Endothelial cell (in vitro differentiated cells): ENCODE data around the gene SCG2. TPM values are rescaled to one million over a fixed set of nuclear protein-coding genes. Genes with fewer than 3 reads are reported as not detected.

Source experiments
- DNase-seq: peaks from one replicate; pipeline ENCODE4 v3.0.0; 2021; ENCODE audit warnings: low spot score
- H3K27ac Mint-ChIP-seq: one replicate; pipeline ENCODE4 v1.8.0; 2021; ENCODE audit warnings: mixed read lengths, inconsistent platforms; ENCODE audit not compliant: unreplicated experiment
- H3K27me3 Mint-ChIP-seq: one replicate; pipeline ENCODE4 v1.8.0; 2021; ENCODE audit warnings: mild to moderate bottlenecking, moderate library complexity, mixed read lengths, inconsistent platforms; ENCODE audit not compliant: unreplicated experiment
- H3K36me3 Mint-ChIP-seq: one replicate; pipeline ENCODE4 v1.8.0; 2021; ENCODE audit warnings: mild to moderate bottlenecking, low read depth, mixed read lengths, inconsistent platforms; ENCODE audit not compliant: unreplicated experiment
- H3K4me1 Mint-ChIP-seq: one replicate; pipeline ENCODE4 v1.8.0; 2021; ENCODE audit warnings: mild to moderate bottlenecking, mixed read lengths, inconsistent platforms; ENCODE audit not compliant: unreplicated experiment
- H3K4me3 Mint-ChIP-seq: one replicate; pipeline ENCODE4 v1.8.0; 2021; ENCODE audit warnings: mild to moderate bottlenecking, mixed read lengths, inconsistent platforms; ENCODE audit not compliant: unreplicated experiment
- H3K9me3 Mint-ChIP-seq: one replicate; pipeline ENCODE4 v1.8.0; 2021; ENCODE audit warnings: mixed read lengths, inconsistent platforms; ENCODE audit not compliant: unreplicated experiment
- CTCF ChIP-seq: fragments of 200-600 bp; sonication (generic); IDR thresholded peaks from one replicate; pipeline ENCODE4 v1.5.0; 2021; ENCODE audit warnings: antibody characterized with exemption; ENCODE audit not compliant: unreplicated experiment
- total RNA-seq: library from RNA; stranded (reverse); fragmentation: NEBNext Ultra II Directional; extraction: Animal tissue kit (Norgen Biotek cat#: 25700); gene quantifications from one replicate; pipeline ENCODE4 v1.2.1, GENCODE V29; 2021; ENCODE audit not compliant: unreplicated experiment

The SCG2 gene
- total RNA-seq, 1 donor from 2014 or later: 0.23 TPM

- no peak overlapping the region for H3K4me3 Mint-ChIP-seq
- peaks cover 6% of the 10 kb centered on the region for H3K27me3 Mint-ChIP-seq
- DNase-seq: no peak
- no peaks in the 10 kb centered on the region for H3K36me3 Mint-ChIP-seq
- H3K9me3 Mint-ChIP-seq: no peaks in the 10 kb centered on the region
- H3K27ac Mint-ChIP-seq: no peak overlapping the region
- no peak for TF ChIP-seq CTCF
- peaks cover 41% of the 10 kb centered on the region for H3K4me1 Mint-ChIP-seq
Observed at GRCh38 chr2:223644136-223644535, 42.0 kb upstream of the SCG2 start.

GRCh38 chr2:223643309-223643708, 41.1 kb upstream of the SCG2 start:
- no peak for DNase-seq
- H3K4me1 Mint-ChIP-seq: peaks cover 40% of the 10 kb centered on the region
- H3K27ac Mint-ChIP-seq: no peak overlapping the region
- no peak overlapping the region for H3K4me3 Mint-ChIP-seq
- no peaks in the 10 kb centered on the region for H3K36me3 Mint-ChIP-seq
- no peaks in the 10 kb centered on the region for H3K9me3 Mint-ChIP-seq
- H3K27me3 Mint-ChIP-seq: peaks cover 6% of the 10 kb centered on the region
- TF ChIP-seq CTCF: no peak

GRCh38 chr2:223642506-223642905, 40.3 kb upstream of the SCG2 start:
- DNase-seq: no peak
- TF ChIP-seq CTCF: no peak
- H3K9me3 Mint-ChIP-seq: no peaks in the 10 kb centered on the region
- H3K27ac Mint-ChIP-seq: no peak overlapping the region
- H3K4me1 Mint-ChIP-seq: peaks cover 32% of the 10 kb centered on the region
- no peaks in the 10 kb centered on the region for H3K36me3 Mint-ChIP-seq
- H3K27me3 Mint-ChIP-seq: peaks cover 6% of the 10 kb centered on the region
- no peak overlapping the region for H3K4me3 Mint-ChIP-seq

- no peaks in the 10 kb centered on the region for H3K9me3 Mint-ChIP-seq
- no peak overlapping the region for H3K27ac Mint-ChIP-seq
- no peaks in the 10 kb centered on the region for H3K36me3 Mint-ChIP-seq
- no peak for DNase-seq
- no peaks in the 10 kb centered on the region for H3K27me3 Mint-ChIP-seq
- TF ChIP-seq CTCF: no peak
- peaks cover 18% of the 10 kb centered on the region for H3K4me1 Mint-ChIP-seq
- no peak overlapping the region for H3K4me3 Mint-ChIP-seq
Observed at GRCh38 chr2:223641082-223641481, 38.9 kb upstream of the SCG2 start.

GRCh38 chr2:223635080-223635479, 32.9 kb upstream of the SCG2 start:
- Mint-ChIP-seq H3K4me1 (no peaks in the 10 kb centered on the region), H3K9me3 (no peaks in the 10 kb centered on the region), H3K27me3 (no peaks in the 10 kb centered on the region), H3K36me3 (no peaks in the 10 kb centered on the region), H3K27ac (no peak overlapping the region), H3K4me3 (no peak overlapping the region)
- TF ChIP-seq CTCF: no peak
- no peak for DNase-seq
